CD4-positive, alpha-beta T cell (primary cell): ENCODE data around the gene PSMB3. TPM values are rescaled to one million over a fixed set of nuclear protein-coding genes. Genes with fewer than 3 reads are reported as not detected.
A peak's percentile ranks its signal among the peaks of the same experiment; 100 is the strongest.

Experiments used
- ATAC-seq: fragments of 200-7000 bp; cut with Tn5 transposase; one replicate; pipeline ENCODE4 v1.10.0; 2022; ENCODE audit warnings: mild to moderate bottlenecking; ENCODE audit not compliant: poor library complexity
- CTCF ChIA-PET: fragments of 350-600 bp; sonication (Branson Sonifier 250); formaldehyde crosslinking; loops from one replicate; lab custom pipeline; 2021; ENCODE audit warnings: antibody characterized with exemption, inconsistent platforms; lab: Charles Lee
- POLR2A ChIA-PET: fragments of 350-600 bp; sonication (Branson Sonifier 250); formaldehyde crosslinking; loops from one replicate; lab custom pipeline; 2021; ENCODE audit warnings: antibody characterized with exemption, inconsistent platforms; lab: Charles Lee
- DNase-seq, 14 experiments: peaks; one replicate each; pipeline ENCODE4 v3.0.0-alpha.2; 2013 to 2020; ENCODE audit warnings: mixed read lengths in 2 of 14
- H3K27ac ChIP-seq, 2 donors: one replicate each; pipeline versions ENCODE4 v1.5.1 to v1.7.0; 2013; ENCODE audit warnings: low read length in 2 of 2, low read depth in 1 of 2, mild to moderate bottlenecking in 1 of 2
- H3K27me3 ChIP-seq, 2 experiments: 1 replicate in 1 of 2; 2 replicates in 1 of 2; pipeline versions ENCODE4 v1.6.1 to v1.7.0; 2013; ENCODE audit warnings: low read length in 2 of 2, control low read depth in 1 of 2, mild to moderate bottlenecking in 1 of 2, moderate library complexity in 1 of 2; ENCODE audit not compliant: insufficient read depth in 2 of 2, control insufficient read depth in 1 of 2
- H3K36me3 ChIP-seq: one replicate; pipeline ENCODE4 v1.6.1; 2013; ENCODE audit warnings: low read length, control low read depth; ENCODE audit not compliant: insufficient read depth
- H3K4me1 ChIP-seq: one replicate; pipeline ENCODE4 v1.6.1; 2013; ENCODE audit warnings: low read length, control low read depth; ENCODE audit not compliant: insufficient read depth
- H3K4me3 ChIP-seq: one replicate; pipeline ENCODE4 v1.5.1; 2013; ENCODE audit warnings: mild to moderate bottlenecking, low read length, moderate library complexity
- H3K9me3 ChIP-seq, 2 experiments: 1 replicate in 1 of 2; 2 replicates in 1 of 2; pipeline versions ENCODE4 v1.6.1 to v1.7.0; 2013; ENCODE audit warnings: low read length in 2 of 2, mild to moderate bottlenecking in 2 of 2, control low read depth in 1 of 2, moderate library complexity in 1 of 2; ENCODE audit not compliant: control insufficient read depth in 1 of 2, insufficient read depth in 1 of 2
- H3K27ac Mint-ChIP-seq: one replicate; pipeline ENCODE4 v1.8.0; 2020; ENCODE audit warnings: mixed read lengths
- H3K27me3 Mint-ChIP-seq: one replicate; pipeline ENCODE4 v1.8.0; 2021; ENCODE audit warnings: mixed read lengths
- H3K36me3 Mint-ChIP-seq: one replicate; pipeline ENCODE4 v1.8.0; 2021; ENCODE audit warnings: low read depth, mixed read lengths
- H3K4me1 Mint-ChIP-seq: one replicate; pipeline ENCODE4 v1.8.0; 2021; ENCODE audit warnings: low read depth, mixed read lengths
- H3K4me3 Mint-ChIP-seq: one replicate; pipeline ENCODE4 v1.8.0; 2020; ENCODE audit warnings: mild to moderate bottlenecking, mixed read lengths
- H3K9me3 Mint-ChIP-seq: one replicate; pipeline ENCODE4 v1.8.0; 2020; ENCODE audit warnings: mixed read lengths
- intact Hi-C, 2 experiments: fragments of 100-400 bp; cut with DNase I in 1 of 2; cut with micrococcal nuclease in 1 of 2; formaldehyde crosslinking; loops; one replicate each; pipeline versions ENCODE4 v1.15.1 to v1.9.0; 2023 to 2025; cut with DNase I, micrococcal nuclease
- total RNA-seq, 174 experiments: library from RNA in 2 of 174; stranded (reverse) in 2 of 174; gene quantifications; one replicate each; pipeline ENCODE4 v1.2.3 and lab custom pipeline; 2021 to 2026
- TF ChIP-seq, protein P1 (sequence below): fragments of 200-600 bp; IDR thresholded peaks from one replicate; pipeline ENCODE4 v1.8.0; 2022; ENCODE audit warnings: antibody characterized with exemption, mild to moderate bottlenecking

The PSMB3 gene
- total RNA-seq, 2 experiments from 2014 or later = 46.6 to 55.0 TPM

DNA sequence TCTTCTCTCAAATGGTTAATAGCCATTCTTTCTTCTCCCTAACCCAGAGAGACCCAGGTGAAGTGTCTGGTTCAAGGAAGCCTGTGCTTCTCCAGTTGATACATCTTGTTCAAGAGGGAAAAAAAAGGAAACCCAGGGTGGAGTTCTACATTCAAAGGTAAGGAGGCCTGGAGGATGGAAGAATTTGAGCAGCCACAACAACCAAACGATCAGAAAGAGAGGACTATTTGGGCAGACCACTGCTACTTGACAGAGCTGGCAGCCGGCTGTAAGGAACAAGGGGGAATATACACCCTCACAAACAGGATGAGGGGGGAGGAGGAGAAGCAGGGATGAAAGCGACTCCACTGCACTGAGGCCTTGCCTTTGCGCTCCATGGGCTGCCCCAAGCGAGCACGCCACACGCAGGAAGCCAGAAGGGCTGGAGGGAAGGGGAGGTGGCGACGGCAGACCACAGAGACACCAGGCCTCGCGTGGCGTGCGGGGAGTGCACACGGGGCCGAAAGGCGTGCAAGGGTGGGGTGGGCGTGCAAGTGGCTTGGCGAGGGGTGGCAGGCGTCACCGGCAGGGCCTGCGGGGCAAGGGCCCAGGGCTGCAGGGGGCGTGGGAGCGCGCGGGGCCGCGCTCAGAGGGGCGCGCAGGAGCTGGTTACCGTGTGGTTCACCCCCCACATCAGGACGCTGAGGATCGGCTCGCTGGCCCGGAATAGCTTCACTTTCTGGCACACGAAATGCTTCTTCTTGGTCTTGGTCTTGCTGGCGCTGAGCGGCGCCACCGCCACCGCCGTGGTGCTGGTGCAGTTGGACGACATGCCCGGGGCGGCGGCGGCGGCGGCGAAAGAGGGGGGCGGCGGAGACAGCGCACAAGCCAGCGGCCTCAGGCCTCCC, 46.3 kb downstream of the PSMB3 start:
- peak overlapping the region in 1 of 2 donors; percentile 64 for H3K27ac ChIP-seq
- TF ChIP-seq, protein P1, sequence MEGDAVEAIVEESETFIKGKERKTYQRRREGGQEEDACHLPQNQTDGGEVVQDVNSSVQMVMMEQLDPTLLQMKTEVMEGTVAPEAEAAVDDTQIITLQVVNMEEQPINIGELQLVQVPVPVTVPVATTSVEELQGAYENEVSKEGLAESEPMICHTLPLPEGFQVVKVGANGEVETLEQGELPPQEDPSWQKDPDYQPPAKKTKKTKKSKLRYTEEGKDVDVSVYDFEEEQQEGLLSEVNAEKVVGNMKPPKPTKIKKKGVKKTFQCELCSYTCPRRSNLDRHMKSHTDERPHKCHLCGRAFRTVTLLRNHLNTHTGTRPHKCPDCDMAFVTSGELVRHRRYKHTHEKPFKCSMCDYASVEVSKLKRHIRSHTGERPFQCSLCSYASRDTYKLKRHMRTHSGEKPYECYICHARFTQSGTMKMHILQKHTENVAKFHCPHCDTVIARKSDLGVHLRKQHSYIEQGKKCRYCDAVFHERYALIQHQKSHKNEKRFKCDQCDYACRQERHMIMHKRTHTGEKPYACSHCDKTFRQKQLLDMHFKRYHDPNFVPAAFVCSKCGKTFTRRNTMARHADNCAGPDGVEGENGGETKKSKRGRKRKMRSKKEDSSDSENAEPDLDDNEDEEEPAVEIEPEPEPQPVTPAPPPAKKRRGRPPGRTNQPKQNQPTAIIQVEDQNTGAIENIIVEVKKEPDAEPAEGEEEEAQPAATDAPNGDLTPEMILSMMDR = no peak
- H3K4me1 Mint-ChIP-seq = peaks cover 48% of the 10 kb centered on the region

DNA sequence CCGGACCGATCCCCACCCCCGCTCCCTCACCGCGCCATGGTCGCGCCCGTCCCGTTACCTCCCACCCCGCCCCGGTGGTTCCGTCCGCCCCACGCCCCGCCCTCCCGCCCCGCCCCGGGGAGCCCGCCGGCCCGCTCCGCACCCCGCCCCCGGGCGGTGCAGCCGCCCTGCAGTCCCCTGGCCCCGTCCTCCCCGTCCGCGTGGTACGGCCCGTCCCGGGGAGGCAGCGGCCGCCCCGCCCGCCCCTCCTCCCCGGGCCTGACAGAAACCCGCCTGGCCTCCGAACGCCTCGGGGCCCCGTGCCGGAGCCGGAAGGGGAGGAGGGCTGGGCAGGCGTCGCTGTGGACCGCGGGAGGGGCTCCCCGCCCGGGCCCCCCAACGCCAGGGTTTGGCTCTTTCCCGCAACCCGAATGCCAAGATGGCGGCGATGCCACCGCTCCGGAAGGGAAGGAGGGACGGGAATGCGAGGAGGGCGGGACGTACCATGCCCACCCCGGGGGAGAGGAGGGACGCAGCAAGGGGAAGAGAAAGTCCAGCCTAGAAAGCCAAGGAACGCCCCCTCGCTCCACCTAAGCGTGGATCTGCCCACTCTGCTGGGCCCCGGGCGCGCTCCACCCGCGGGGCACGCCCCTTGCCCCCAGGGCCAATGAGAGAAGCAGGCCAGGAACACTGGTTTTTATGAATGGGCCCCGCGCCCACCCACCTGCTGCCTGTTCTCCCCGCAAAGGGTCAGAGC, 47.1 kb downstream of the PSMB3 start, which contains the start of gene PIP4K2B:
TSS of gene PIP4K2B (minus strand) at position 56 of the 736 bp plus-strand sequence. CDS start 132 bp downstream, outside the sequence.
- ATAC-seq (peak; percentile 69), DNase-seq (peak; percentile 66 to 93 (median 77))
- Mint-ChIP-seq H3K4me3 (peak within 1 kb of the TSS; percentile 92), H3K27ac (peak within 1 kb of the TSS; percentile 90), H3K4me1 (peaks cover 44% of the 10 kb centered on the region), H3K36me3 (peaks cover 64% of the 10 kb centered on the region), H3K9me3 (no peaks in the 10 kb centered on the region), H3K27me3 (no peaks in the 10 kb centered on the region)
- Histone ChIP-seq H3K27me3 (no peaks in the 10 kb centered on the region), H3K4me3 (peak within 1 kb of the TSS; percentile 65), H3K4me1 (peaks cover 26% of the 10 kb centered on the region), H3K27ac (peak within 1 kb of the TSS; percentile 48 to 77), H3K9me3 (no peaks in the 10 kb centered on the region), H3K36me3 (peaks cover 32% of the 10 kb centered on the region)
- TF ChIP-seq, protein P1 = no peak
- CTCF ChIA-PET = no interaction called here
- intact Hi-C loops = loop anchor here in 1 of 2 experiments (1.0 to 10.0 kb wide), 5 partner anchors 26 to 605 kb away; partner anchors contain the start of genes CISD3, CWC25, FBXL20 and PSMB3
- POLR2A ChIA-PET = interaction anchor here (0.6 to 2.9 kb wide), 10 partner anchors 12 to 1181 kb away, joined by 3 to 14 read pairs (median 4); partner anchors contain the start of genes CWC25, MLLT6, PLXDC1 and PSMD3

More for the DNA sequence above, 46.3 kb downstream of the PSMB3 start:
- Mint-ChIP-seq H3K27ac (peak overlapping the region; percentile 90), H3K4me3 (peak overlapping the region; percentile 92), H3K9me3 (no peaks in the 10 kb centered on the region), H3K36me3 (peaks cover 66% of the 10 kb centered on the region), H3K27me3 (no peaks in the 10 kb centered on the region)
- no peaks in the 10 kb centered on the region for H3K9me3 ChIP-seq
- POLR2A ChIA-PET = interaction anchor here (0.6 to 2.9 kb wide), 13 partner anchors 11 to 1182 kb away, joined by 3 to 14 read pairs (median 4); partner anchors contain the start of genes CWC25, LASP1, MLLT6 and PLXDC1
- peaks cover 33% of the 10 kb centered on the region for H3K36me3 ChIP-seq
- no peaks in the 10 kb centered on the region for H3K27me3 ChIP-seq
- intact Hi-C loops = loop anchor here in 1 of 2 experiments (1.0 kb wide), 3 partner anchors 26 to 54 kb away; partner anchors contain the start of genes CWC25, PSMB3 and RPL23
- H3K4me3 ChIP-seq = peak overlapping the region; percentile 65
- CTCF ChIA-PET = interaction anchor here (0.7 to 1.3 kb wide), 2 partner anchors 37 to 64 kb away, joined by 3 to 4 read pairs; no protein-coding TSS in a partner anchor
- peaks cover 26% of the 10 kb centered on the region for H3K4me1 ChIP-seq
- peak; percentile 14 to 83 (median 44) for DNase-seq
- peak; percentile 47 for ATAC-seq
